ENCODE results near the gene PRKACB.

The PRKACB gene

DNA sequence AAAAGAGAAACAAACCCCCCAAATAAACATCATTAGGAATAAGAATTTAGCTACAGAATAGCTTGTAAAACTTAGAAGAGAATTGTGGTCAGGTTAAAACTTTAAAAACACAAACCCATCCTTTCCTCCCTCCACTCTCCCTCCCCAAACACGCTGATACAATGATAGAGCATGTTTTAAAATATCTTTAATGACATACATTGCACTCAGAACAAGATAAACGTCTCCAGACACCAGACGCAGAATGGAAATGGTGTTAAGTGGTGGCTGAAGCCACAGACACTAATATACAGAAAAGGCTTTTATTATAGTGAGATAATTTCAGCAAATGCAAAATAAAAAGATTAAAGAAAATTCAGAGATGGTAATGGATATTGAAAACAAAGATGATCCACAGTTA lies 98.6 kb downstream of the PRKACB start:
- no peak for TF ChIP-seq EZH2phosphoT487 (conservative IDR thresholded peaks at IDR 0.05; ENCODE audit: low read length)
- TF ChIP-seq, protein P1, sequence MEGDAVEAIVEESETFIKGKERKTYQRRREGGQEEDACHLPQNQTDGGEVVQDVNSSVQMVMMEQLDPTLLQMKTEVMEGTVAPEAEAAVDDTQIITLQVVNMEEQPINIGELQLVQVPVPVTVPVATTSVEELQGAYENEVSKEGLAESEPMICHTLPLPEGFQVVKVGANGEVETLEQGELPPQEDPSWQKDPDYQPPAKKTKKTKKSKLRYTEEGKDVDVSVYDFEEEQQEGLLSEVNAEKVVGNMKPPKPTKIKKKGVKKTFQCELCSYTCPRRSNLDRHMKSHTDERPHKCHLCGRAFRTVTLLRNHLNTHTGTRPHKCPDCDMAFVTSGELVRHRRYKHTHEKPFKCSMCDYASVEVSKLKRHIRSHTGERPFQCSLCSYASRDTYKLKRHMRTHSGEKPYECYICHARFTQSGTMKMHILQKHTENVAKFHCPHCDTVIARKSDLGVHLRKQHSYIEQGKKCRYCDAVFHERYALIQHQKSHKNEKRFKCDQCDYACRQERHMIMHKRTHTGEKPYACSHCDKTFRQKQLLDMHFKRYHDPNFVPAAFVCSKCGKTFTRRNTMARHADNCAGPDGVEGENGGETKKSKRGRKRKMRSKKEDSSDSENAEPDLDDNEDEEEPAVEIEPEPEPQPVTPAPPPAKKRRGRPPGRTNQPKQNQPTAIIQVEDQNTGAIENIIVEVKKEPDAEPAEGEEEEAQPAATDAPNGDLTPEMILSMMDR (IDR thresholded peaks at IDR 0.05; ENCODE audit: insufficient read depth, low read length, poor library complexity, severe bottlenecking) = no peak
- no peaks in the 10 kb centered on the region for H4K20me1 ChIP-seq (ENCODE audit: low read depth, low read length)
- H3K79me2 ChIP-seq (ENCODE audit: insufficient read depth, low read length) = no peaks in the 10 kb centered on the region
- no peak overlapping the region for H3K4me3 ChIP-seq (ENCODE audit: insufficient read depth, low read length, poor library complexity, severe bottlenecking)
- H3K4me2 ChIP-seq (ENCODE audit: low read depth, low read length, poor library complexity, severe bottlenecking) = no peak overlapping the region
- no peaks in the 10 kb centered on the region for H3F3A ChIP-seq (ENCODE audit: insufficient read depth)
- no peaks in the 10 kb centered on the region for H3K9me2 ChIP-seq (replicated peaks; ENCODE audit: insufficient read depth, low read length)
- no peak overlapping the region for H2AFZ ChIP-seq (ENCODE audit: low read depth, low read length, severe bottlenecking)
- H3K9me3 ChIP-seq (ENCODE audit: insufficient read depth, low read length) = no peaks in the 10 kb centered on the region
- H3K36me3 ChIP-seq (ENCODE audit: low read length) = peaks cover 13% of the 10 kb centered on the region; the same call in 1 of the 2 replicates
- no peak overlapping the region for H3K27ac ChIP-seq (ENCODE audit: low read depth, low read length)
- no peak overlapping the region for H3K9ac ChIP-seq (ENCODE audit: low read length)
- H3K27me3 ChIP-seq (ENCODE audit: low read length) = no peaks in the 10 kb centered on the region

DNA sequence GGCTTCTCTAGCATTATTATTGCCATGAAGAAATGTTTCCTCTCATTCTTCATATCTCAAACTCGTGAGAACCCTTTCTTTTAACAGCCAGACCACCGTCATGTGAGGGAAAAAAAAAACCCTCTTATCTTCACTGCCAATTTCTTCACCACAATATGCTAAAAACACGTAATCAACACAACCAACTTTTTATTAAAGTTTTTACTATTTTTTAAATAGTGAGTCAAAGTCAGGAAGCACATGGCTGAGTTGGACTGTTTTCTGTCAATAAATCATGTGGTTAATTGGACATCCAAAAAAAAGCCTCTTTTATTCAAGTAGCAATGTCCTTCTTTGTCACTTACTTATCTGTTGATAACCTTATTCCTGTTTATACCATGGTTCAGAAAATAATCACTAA lies 101.5 kb downstream of the PRKACB start:
- no peak overlapping the region for H2AFZ ChIP-seq (ENCODE audit: low read depth, low read length, severe bottlenecking)
- no peaks in the 10 kb centered on the region for H3F3A ChIP-seq (ENCODE audit: insufficient read depth)
- H4K20me1 ChIP-seq (ENCODE audit: low read depth, low read length) = no peaks in the 10 kb centered on the region
- TF ChIP-seq, protein P1 (IDR thresholded peaks at IDR 0.05; ENCODE audit: insufficient read depth, low read length, poor library complexity, severe bottlenecking) = no peak
- TF ChIP-seq EZH2phosphoT487 (conservative IDR thresholded peaks at IDR 0.05; ENCODE audit: low read length) = no peak
- no peak overlapping the region for H3K4me3 ChIP-seq (ENCODE audit: insufficient read depth, low read length, poor library complexity, severe bottlenecking)
- H3K9me3 ChIP-seq (ENCODE audit: insufficient read depth, low read length) = no peaks in the 10 kb centered on the region
- no peaks in the 10 kb centered on the region for H3K36me3 ChIP-seq (ENCODE audit: low read length)
- no peak overlapping the region for H3K27ac ChIP-seq (ENCODE audit: low read depth, low read length)
- H3K79me2 ChIP-seq (ENCODE audit: insufficient read depth, low read length) = no peaks in the 10 kb centered on the region
- no peak overlapping the region for H3K9ac ChIP-seq (ENCODE audit: low read length)
- H3K9me2 ChIP-seq (replicated peaks; ENCODE audit: insufficient read depth, low read length) = no peaks in the 10 kb centered on the region
- no peak overlapping the region for H3K4me2 ChIP-seq (ENCODE audit: low read depth, low read length, poor library complexity, severe bottlenecking)
- no peaks in the 10 kb centered on the region for H3K27me3 ChIP-seq (ENCODE audit: low read length)

DNA sequence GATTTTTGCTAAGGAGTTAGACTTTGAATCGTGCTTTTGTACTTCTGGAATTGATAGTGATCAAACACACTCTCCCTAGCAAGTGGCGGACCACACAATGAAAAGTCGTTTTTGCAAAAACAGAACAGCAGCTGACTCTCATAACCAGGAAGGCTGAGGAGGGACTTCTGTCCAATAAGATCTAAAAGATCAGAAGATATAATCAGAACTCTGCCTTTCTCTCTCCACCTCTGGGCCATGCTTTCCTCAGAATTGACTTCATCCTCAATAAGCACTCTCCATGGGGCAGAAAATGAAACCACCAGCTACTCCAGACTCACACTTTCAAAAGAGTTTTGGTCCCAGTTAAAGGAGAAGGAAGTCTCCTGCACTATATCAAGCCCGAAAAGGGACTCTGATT lies 102.1 kb downstream of the PRKACB start:
- Histone ChIP-seq H3F3A (ENCODE audit: insufficient read depth) (no peaks in the 10 kb centered on the region), H3K79me2 (ENCODE audit: insufficient read depth, low read length) (no peaks in the 10 kb centered on the region), H3K9ac (ENCODE audit: low read length) (no peak overlapping the region), H3K9me2 (replicated peaks; ENCODE audit: insufficient read depth, low read length) (no peaks in the 10 kb centered on the region), H2AFZ (ENCODE audit: low read depth, low read length, severe bottlenecking) (no peak overlapping the region), H3K4me2 (ENCODE audit: low read depth, low read length, poor library complexity, severe bottlenecking) (no peak overlapping the region), H4K20me1 (ENCODE audit: low read depth, low read length) (no peaks in the 10 kb centered on the region), H3K4me3 (ENCODE audit: insufficient read depth, low read length, poor library complexity, severe bottlenecking) (no peak overlapping the region), H3K27me3 (ENCODE audit: low read length) (no peaks in the 10 kb centered on the region), H3K36me3 (ENCODE audit: low read length) (no peaks in the 10 kb centered on the region), H3K27ac (ENCODE audit: low read depth, low read length) (no peak overlapping the region), H3K9me3 (ENCODE audit: insufficient read depth, low read length) (no peaks in the 10 kb centered on the region)
- no peak for TF ChIP-seq EZH2phosphoT487 (conservative IDR thresholded peaks at IDR 0.05; ENCODE audit: low read length)
- TF ChIP-seq, protein P1 (IDR thresholded peaks at IDR 0.05; ENCODE audit: insufficient read depth, low read length, poor library complexity, severe bottlenecking) = no peak

Measured in SU-DHL-6 (cell line).